ENCODE results near the gene NR1H4.

DNA sequence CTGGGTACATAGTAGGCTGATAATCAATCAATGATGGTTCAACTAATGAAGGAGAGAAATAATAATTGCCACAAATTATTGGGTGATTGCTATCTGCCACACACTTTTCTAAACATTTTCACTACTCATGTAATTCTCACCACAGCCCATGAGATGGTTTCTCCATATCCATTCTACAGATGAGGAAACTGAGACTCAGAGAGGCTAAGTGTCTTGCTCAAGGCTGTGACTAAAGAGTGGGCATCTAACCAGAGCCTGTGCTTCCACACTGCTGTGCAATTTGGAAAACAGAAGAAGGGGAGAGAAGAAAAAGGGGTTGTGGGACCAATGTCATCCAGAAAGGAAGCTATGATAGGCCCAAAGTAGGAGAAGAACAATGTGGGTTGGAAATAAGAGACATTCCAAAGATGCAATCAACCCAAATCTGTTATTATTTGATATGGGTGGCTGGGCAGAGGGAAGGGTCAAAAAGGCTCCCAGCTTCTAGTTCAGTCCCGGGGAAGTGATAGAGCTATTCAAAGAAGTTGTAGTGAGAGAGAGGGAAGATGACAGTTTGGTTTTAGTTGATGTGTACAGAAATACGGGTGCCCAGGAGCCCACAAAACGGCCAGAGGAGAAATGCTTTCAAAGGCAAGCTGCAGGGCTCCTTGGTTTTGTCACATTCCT is 483 bp upstream of the NR1H4 start:
- TF ChIP-seq, protein P1, sequence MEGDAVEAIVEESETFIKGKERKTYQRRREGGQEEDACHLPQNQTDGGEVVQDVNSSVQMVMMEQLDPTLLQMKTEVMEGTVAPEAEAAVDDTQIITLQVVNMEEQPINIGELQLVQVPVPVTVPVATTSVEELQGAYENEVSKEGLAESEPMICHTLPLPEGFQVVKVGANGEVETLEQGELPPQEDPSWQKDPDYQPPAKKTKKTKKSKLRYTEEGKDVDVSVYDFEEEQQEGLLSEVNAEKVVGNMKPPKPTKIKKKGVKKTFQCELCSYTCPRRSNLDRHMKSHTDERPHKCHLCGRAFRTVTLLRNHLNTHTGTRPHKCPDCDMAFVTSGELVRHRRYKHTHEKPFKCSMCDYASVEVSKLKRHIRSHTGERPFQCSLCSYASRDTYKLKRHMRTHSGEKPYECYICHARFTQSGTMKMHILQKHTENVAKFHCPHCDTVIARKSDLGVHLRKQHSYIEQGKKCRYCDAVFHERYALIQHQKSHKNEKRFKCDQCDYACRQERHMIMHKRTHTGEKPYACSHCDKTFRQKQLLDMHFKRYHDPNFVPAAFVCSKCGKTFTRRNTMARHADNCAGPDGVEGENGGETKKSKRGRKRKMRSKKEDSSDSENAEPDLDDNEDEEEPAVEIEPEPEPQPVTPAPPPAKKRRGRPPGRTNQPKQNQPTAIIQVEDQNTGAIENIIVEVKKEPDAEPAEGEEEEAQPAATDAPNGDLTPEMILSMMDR (IDR thresholded peaks at IDR 0.05) = no peak
- TF ChIP-seq POLR2A (IDR thresholded peaks at IDR 0.05) = no peak

Data from breast epithelium (tissue), 3 donors.